GM15510 (cell line): ENCODE measurements around the gene KCNG4.
A peak's percentile ranks its signal among the peaks of the same experiment; 100 is the strongest.

Experiments used
- POLR2A ChIP-seq: IDR thresholded peaks from 3 replicates; pipeline ENCODE4 v1.6.1; 2011; ENCODE audit warnings: borderline replicate concordance; ENCODE audit not compliant: insufficient read length; ENCODE audit errors: extremely low read depth

Gene KCNG4

DNA sequence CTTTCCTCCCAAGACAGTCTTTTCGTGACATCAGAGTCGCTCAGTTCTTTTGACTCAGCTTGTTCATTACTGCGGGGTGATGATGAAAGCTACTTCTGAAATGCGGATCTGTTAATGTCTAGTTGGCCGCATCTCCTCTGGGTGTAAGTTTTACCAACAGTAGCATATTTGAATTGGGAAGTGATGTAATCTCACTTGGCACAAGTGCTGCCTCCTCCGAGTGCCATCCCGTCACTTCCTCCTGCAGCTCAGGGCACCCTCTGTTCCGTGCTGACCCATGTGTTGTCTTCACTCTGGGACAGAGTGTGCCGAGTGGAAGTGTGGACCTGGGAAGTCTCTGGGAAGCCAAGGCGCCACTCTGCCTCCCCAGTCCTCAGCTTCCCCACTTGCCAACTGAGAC lies 40.0 kb downstream of the KCNG4 start:
- TF ChIP-seq POLR2A, result no peak

DNA sequence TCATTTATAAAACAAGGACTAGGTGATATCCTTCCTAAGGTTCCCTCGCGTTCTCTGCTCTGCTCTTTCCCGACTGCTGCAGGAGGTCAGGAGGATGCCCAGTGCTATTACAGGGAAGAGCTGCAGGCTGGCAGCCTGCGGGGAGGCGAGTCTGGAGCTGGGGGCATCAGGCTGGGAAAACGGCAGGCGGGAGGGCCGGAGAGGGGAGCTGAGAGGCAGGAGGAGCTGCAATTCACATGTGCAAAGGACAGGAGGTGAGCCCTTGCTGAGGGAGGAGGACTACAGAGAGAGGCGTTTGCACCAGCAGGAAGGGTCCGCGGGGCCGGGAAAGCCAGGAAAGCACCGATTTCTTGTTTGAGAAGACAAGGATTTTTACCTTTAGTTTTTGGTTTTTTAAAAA lies 40.7 kb downstream of the KCNG4 start:
- TF ChIP-seq POLR2A, result no peak

DNA sequence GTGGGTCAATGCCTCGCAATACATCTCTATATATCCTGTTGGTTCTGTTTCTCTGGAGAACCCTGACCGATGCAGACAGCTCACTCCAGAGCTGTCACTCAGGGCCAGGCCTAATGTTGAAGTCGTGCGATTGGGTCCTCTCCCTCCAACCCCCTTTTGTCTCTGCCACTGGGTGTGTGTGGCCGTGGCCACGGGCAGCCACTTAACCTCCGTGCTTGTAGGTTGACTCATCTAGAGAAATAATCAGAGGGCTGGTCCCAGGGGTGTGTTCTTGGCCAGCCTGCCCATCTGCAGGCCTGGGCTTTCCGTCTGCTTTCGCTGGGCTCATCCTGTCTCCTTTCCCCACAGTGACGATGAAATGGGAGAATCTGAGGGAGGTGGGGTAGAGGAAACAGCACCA lies 41.4 kb downstream of the KCNG4 start:
- no peak for TF ChIP-seq POLR2A

DNA sequence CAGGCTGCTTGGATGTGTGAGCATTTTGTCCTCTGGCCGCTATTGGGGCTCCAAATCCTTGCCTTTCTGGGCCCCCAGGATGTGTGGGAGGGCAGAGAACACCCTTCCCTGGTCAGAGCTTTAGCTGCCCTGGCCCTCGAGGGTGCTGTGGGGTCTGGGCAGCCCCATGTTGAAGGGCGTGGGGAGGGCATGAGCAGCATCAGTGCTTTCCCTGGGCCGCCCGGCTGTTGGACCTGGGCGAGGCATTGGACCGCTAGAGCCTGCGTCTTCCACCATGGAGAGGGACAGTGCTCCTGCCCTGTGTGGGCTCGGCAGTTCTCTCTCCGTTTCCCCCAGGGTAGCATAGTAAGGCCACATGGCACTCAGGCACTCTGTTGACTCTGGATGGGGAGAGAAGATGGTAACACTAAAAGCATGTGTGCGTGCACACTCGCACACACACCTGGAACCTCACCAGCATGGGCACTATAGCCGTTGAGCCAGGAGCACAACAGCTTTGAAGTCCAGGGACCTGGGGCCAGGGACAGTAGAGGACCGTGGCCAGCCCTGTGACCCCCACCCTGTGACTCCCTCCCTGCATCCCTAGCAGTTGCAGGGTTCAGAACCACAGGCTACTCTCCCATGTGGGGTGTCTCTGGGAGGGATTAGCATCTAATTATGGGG lies 42.2 kb downstream of the KCNG4 start:
- TF ChIP-seq POLR2A, result no peak

DNA sequence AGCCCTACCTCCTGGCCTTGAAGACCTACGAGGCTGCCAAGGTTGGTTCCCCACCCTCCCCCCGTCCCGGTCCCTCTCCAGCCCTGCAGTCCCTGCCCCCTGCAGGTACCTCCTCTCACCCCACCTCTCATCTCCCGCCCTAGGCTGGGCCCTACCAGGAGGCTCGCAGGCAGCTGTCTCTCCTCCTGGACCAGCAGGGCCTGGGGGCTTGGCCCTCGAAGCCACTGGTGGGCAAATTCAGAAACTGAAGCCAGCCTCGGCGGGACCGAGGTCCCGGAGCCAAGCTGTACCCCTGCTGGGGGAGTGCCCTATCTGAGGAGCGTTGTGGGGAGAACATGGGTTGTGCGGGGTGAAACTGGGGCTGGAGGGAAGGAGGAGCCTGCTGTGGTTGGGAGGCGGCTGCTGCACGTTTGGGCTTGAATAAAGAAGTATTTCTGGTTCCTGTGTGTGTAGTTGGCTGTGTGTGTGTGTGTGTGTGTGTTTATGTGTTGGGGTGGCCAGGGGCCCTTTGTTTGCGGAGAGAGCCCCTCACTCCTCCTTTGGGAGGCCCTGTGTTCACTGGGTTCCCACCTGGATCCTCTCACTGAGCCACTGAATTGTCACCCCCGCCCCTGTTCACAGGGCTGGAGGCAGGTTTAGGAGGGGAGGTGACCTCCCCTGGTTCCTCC lies 43.0 kb downstream of the KCNG4 start:
- no peak for TF ChIP-seq POLR2A

DNA sequence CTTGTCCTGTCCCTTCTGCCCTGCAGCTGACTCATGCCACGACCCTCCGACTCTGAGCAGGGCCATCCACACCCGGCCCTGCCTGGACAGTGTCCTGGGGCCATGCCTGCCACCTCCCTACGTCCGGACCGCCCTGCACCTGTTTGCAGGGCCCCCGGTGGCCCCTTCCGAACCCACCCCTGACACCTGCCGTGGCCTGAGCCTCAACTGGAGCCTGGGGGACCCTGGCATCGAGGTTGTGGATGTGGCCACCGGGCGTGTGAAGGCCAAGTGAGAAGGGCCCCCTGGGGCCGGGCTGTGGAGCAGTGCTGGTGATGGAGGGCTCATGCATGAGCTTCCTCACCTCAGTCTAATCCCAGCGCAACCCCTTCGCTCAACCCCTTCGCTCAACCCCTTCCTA lies 43.7 kb downstream of the KCNG4 start:
- no peak for TF ChIP-seq POLR2A

DNA sequence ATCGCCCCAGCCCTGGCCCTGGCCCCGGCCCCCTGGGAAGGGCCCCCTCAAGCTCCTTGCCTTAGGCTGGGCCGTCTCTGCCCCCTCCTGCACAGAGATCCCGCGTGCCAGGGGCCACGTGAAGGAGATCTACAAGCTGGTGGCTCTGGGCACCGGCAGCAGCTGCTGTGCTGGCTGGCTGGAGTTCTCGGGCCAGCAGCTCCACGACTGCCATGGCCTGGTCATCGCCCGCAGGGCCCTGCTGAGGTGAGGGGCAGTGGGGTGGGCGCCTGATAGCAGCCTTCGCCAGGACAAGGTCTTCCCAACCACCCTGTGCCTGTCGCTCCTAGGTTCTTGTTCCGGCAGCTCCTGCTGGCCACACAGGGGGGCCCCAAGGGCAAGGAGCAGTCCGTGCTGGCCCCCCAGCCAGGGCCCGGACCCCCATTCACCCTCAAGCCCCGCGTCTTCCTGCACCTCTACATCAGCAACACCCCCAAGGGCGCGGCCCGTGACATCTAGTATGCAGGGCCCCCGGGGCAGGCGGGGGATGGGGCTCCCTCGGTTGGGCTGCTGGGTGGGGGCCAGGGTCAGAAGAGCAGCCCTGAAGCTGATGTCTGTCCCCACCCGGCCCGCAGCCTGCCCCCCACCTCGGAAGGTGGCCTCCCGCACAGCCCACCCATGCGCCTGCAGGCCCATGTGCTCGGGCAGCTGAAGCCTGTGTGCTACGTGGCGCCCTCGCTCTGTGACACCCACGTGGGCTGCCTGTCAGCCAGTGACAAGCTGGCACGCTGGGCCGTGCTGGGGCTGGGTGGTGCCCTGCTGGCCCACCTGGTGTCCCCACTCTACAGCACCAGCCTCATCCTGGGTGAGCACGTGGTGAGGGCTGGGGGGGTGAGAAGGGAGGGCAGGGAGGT lies 44.4 kb downstream of the KCNG4 start:
- no peak for TF ChIP-seq POLR2A

DNA sequence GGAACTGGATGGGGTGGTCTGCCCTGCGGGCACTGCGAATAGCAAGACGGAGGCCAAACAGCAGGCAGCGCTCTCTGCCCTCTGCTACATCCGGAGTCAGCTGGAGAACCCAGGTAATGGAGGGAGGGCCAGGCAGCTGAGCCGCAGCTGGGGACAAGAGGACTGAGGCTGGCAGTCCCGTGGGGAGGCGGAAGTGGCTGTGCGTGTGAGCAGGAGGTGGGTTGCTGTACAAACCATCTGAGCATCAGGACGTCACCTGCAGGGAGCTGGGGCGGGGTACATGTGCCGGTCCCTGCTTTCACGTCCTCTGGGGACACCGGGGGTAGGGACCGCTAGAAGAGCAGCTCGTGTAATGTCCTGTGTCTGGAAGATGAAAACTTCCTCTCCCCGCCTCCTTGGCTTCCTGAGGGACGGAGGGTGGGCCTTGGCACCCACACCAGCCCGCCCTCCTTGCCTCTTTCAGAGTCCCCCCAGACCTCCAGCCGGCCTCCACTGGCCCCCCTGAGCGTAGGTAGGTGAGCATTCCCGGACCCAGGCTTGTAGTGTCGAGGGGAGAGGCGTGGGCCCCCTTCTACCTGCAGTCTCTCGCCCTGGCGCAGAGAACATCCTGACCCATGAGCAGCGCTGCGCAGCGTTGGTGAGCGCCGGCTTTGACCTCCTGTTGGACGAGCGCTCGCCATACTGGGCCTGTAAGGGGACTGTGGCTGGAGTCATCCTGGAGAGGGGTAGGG lies 45.2 kb downstream of the KCNG4 start:
- TF ChIP-seq POLR2A, result no peak

DNA sequence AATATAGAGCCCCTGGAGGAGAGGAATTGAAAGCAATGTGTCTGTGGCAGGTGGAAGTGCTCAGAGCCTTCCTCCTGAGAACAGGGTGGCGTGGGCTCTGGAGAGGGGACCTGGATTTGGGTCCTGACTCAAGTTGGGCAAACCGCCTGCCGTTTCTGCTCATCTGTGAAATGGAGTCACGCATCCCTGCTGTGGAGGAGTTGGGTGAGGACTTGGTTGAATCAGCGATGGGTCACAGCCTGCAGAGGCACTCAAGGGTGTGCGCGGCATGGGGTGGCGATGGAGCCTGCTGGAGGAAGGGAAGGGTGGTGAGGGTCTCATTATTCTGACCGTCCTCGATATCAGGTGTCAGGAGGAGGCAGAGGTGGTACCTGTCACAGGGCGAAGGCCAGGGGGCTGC lies 45.8 kb downstream of the KCNG4 start:
- TF ChIP-seq POLR2A, result no peak

DNA sequence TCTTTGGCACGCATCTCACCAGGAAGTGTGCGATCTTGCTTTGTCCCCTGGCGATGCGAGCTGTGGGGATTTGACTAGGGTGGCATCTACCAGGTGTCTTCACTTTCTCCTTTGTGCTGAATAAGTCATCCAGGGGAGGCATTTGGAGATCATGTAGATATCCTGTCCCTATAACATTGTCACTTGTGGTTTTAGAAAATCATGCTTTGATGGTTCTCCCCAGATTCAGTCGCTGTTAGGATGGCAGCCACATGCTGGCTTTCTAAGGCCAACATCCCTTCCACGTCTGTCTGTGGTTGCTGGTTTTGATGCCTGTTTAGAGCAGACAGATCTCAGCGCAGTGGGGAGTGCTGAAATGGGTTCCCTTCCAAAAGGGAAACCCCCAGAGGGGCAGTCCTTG lies 46.3 kb downstream of the KCNG4 start:
- TF ChIP-seq POLR2A, result no peak

DNA sequence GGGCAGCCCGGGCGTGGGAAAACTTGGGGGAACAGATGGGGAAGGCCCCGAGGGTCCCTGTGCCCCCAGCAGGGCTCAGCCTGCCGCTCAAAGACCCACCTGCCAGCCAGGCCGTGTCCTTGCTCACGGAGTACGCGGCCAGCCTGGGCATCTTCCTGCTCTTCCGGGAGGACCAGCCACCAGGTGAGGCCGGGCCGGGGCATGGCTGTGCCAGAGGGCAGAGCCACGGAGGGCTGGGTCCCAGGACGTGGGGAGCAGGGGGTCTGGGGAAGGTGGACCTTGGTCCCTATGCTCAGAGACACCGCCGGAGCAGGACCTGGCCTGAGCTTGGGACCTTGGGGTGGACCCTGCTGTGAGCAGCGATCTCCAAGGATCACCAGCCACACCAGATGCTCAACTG lies 48.3 kb downstream of the KCNG4 start:
- no peak for TF ChIP-seq POLR2A

DNA sequence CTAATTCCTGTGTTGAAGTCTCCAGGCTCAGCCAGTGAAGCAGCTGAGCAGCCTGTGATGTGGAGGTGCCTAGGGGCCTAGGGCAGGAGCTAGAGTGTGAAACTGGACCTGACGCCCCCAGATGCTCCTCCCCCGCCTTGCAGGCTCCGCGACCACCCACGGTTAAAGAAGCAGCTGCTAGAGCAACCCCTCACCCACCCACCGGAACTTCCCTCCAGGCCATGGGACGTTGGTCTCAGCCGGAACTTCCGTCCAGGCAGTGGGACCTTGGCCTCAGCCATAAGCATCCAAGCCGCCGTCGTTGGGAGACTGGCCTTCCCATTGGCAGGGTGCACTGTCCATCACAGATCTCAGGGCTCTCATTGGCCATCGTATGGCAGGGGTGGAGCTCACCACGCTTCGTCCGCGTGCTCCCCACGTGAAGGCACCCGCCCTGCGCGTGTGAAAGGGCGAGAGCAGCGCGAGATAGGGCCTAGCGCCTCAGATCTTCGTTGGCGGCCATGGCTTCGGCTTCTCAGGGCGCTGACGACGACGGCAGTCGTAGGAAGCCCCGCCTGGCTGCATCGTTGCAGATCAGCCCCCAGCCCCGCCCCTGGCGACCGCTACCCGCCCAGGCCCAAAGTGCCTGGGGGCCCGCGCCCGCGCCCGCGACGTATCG lies 49.0 kb downstream of the KCNG4 start, which contains the start of gene ADAD2:
TSS of gene ADAD2 (plus strand) at position 427 of the 658 bp plus-strand sequence. CDS start at position 501, 74 bp downstream.
- no peak for TF ChIP-seq POLR2A

DNA sequence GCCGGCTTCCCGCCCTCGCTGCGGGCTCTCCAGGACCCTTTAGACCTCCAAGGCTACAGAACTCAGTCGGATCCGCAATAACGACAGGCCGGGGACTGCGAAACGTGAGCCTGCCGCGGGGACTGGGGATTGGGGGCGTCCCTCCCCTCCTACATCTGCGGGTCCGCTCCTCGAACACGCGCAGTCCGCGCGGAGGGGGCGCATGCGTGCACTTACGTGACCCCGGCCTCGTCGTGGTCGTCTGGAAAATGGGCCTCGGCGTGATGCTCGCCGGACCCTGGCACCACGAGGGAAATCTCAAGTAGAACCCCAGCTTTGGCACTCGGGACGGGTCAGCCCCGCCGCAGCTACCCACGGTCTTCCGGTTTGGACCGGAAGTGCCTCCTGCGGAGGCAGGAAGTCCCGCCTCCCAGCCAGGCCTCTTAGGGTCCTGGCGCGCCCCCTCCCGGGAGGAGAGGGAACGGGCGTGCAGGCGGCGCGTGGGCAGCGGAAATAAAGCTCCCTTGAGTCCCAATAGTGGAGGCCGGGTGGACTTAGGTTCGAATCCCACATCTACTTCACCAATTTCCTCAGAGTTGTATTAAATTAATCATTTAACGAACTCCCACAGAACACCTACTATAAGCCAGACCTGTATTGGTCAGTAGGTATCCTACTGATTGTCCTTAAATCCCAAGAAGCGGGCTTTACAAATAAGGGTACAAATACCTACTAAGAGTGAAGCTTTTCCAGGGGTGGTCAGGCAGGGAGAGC lies 53.0 kb downstream of the KCNG4 start, which contains the start of gene TAF1C:
TSS of gene TAF1C (minus strand) at position 373 of the 753 bp plus-strand sequence. CDS start 2,069 bp downstream, outside the sequence.
- TF ChIP-seq POLR2A, result peak; percentile 80
